ENCODE measurements around the gene FGFBP1. TPM values are rescaled to one million over a fixed set of nuclear protein-coding genes. Genes with fewer than 3 reads are reported as not detected.

Gene FGFBP1
- polyA plus RNA-seq, 3 donors, result 0.14 TPM; not detected in 2

GRCh38 chr4:15951781-15952180 is 13.2 kb upstream of the FGFBP1 start:
- no peak for DNase-seq (ENCODE audit: extremely low read depth in 1 of 11, low read depth in 9 of 11, low spot score in 4 of 11)

GRCh38 chr4:15948826-15949225 is 10.3 kb upstream of the FGFBP1 start:
- no peak for DNase-seq (ENCODE audit: extremely low read depth in 1 of 11, low read depth in 9 of 11, low spot score in 4 of 11)

- DNase-seq (ENCODE audit: extremely low read depth in 1 of 11, low read depth in 9 of 11, low spot score in 4 of 11), result no peak
These were observed 9.1 kb upstream of the FGFBP1 start for GRCh38 chr4:15947684-15948083.

- DNase-seq (ENCODE audit: extremely low read depth in 1 of 11, low read depth in 9 of 11, low spot score in 4 of 11), result no peak
These were observed 7.0 kb upstream of the FGFBP1 start for GRCh38 chr4:15945516-15945915.

- no peak for DNase-seq (ENCODE audit: extremely low read depth in 1 of 11, low read depth in 9 of 11, low spot score in 4 of 11)
These were observed 6.4 kb upstream of the FGFBP1 start for GRCh38 chr4:15944895-15945294.

GRCh38 chr4:15942283-15942682 is 3.7 kb upstream of the FGFBP1 start:
- no peak for DNase-seq (ENCODE audit: extremely low read depth in 1 of 11, low read depth in 9 of 11, low spot score in 4 of 11)

GRCh38 chr4:15938182-15938581 is 358 bp downstream of the FGFBP1 start:
- no peak for DNase-seq (ENCODE audit: extremely low read depth in 1 of 11, low read depth in 9 of 11, low spot score in 4 of 11)

- DNase-seq (ENCODE audit: extremely low read depth in 1 of 11, low read depth in 9 of 11, low spot score in 4 of 11), result no peak
These were observed 2.0 kb downstream of the FGFBP1 start for GRCh38 chr4:15936495-15936894.

GRCh38 chr4:15935504-15936402 is 2.8 kb downstream of the FGFBP1 start:
- DNase-seq (ENCODE audit: extremely low read depth in 1 of 11, low read depth in 9 of 11, low spot score in 4 of 11), result no peak

GRCh38 chr4:15934259-15934658 is 4.3 kb downstream of the FGFBP1 start:
- no peak for DNase-seq (ENCODE audit: extremely low read depth in 1 of 11, low read depth in 9 of 11, low spot score in 4 of 11)

- no peak for DNase-seq (ENCODE audit: extremely low read depth in 1 of 11, low read depth in 9 of 11, low spot score in 4 of 11)
These were observed 6.9 kb downstream of the FGFBP1 start for GRCh38 chr4:15931451-15932210.

GRCh38 chr4:15930314-15930713 is 8.2 kb downstream of the FGFBP1 start:
- DNase-seq (ENCODE audit: extremely low read depth in 1 of 11, low read depth in 9 of 11, low spot score in 4 of 11), result no peak

GRCh38 chr4:15929540-15929939 is 9.0 kb downstream of the FGFBP1 start:
- no peak for DNase-seq (ENCODE audit: extremely low read depth in 1 of 11, low read depth in 9 of 11, low spot score in 4 of 11)

GRCh38 chr4:15928883-15929282 is 9.7 kb downstream of the FGFBP1 start:
- DNase-seq (ENCODE audit: extremely low read depth in 1 of 11, low read depth in 9 of 11, low spot score in 4 of 11), result no peak

- DNase-seq (ENCODE audit: extremely low read depth in 1 of 11, low read depth in 9 of 11, low spot score in 4 of 11), result no peak
These were observed 12.1 kb downstream of the FGFBP1 start for GRCh38 chr4:15926486-15926885.

GRCh38 chr4:15925830-15926229 is 12.7 kb downstream of the FGFBP1 start:
- no peak for DNase-seq (ENCODE audit: extremely low read depth in 1 of 11, low read depth in 9 of 11, low spot score in 4 of 11)

- no peak for DNase-seq (ENCODE audit: extremely low read depth in 1 of 11, low read depth in 9 of 11, low spot score in 4 of 11)
These were observed 17.0 kb downstream of the FGFBP1 start for GRCh38 chr4:15921592-15921932.

GRCh38 chr4:15920723-15921591 is 17.6 kb downstream of the FGFBP1 start:
- DNase-seq (ENCODE audit: extremely low read depth in 1 of 11, low read depth in 9 of 11, low spot score in 4 of 11), result no peak

- no peak for DNase-seq (ENCODE audit: extremely low read depth in 1 of 11, low read depth in 9 of 11, low spot score in 4 of 11)
These were observed 19.9 kb downstream of the FGFBP1 start for GRCh38 chr4:15918484-15919129.
